H9 (cell line): ENCODE results near the gene KDM2A. TPM values are rescaled to one million over a fixed set of nuclear protein-coding genes. Genes with fewer than 3 reads are reported as not detected.

Experiments used
- DNase-seq: peaks from one replicate; pipeline ENCODE4 v3.0.0-alpha.2; 2017
- H2AFZ ChIP-seq: one replicate; pipeline ENCODE4 v1.6.1; 2013; ENCODE audit warnings: mild to moderate bottlenecking, low read length, control low read depth, moderate library complexity
- H2AK5ac ChIP-seq: 2 replicates; pipeline ENCODE4 v1.6.1; 2013; ENCODE audit warnings: low read length, control low read depth, mixed read lengths; ENCODE audit not compliant: insufficient read length
- H2BK120ac ChIP-seq: one replicate; pipeline ENCODE4 v1.6.1; 2013; ENCODE audit warnings: low read depth, mild to moderate bottlenecking, low read length, control low read depth, inconsistent platforms; ENCODE audit not compliant: poor library complexity, severe bottlenecking
- H2BK12ac ChIP-seq: 2 replicates; pipeline ENCODE4 v1.6.1; 2013; ENCODE audit warnings: low read length, control low read depth, mixed read lengths, low read depth; ENCODE audit not compliant: insufficient read length
- H2BK15ac ChIP-seq: 2 replicates; pipeline ENCODE4 v1.6.1; 2013; ENCODE audit warnings: low read depth, low read length, control low read depth
- H2BK20ac ChIP-seq: one replicate; pipeline ENCODE4 v1.6.1; 2013; ENCODE audit warnings: low read depth, mild to moderate bottlenecking, low read length, control low read depth, inconsistent platforms; ENCODE audit not compliant: poor library complexity, severe bottlenecking
- H2BK5ac ChIP-seq: 2 replicates; pipeline ENCODE4 v1.6.1; 2013; ENCODE audit warnings: low read length, control low read depth, mixed read lengths; ENCODE audit not compliant: insufficient read length
- H3K14ac ChIP-seq: 2 replicates; pipeline ENCODE4 v1.6.1; 2013; ENCODE audit warnings: low read length, control low read depth; ENCODE audit not compliant: insufficient read depth
- H3K18ac ChIP-seq: 2 replicates; pipeline ENCODE4 v1.6.1; 2013; ENCODE audit warnings: low read depth, mild to moderate bottlenecking, mixed read lengths, low read length, control low read depth; ENCODE audit not compliant: insufficient read length
- H3K23ac ChIP-seq: 2 replicates; pipeline ENCODE4 v1.6.1; 2013; ENCODE audit warnings: low read length, control low read depth, mixed read lengths, low read depth; ENCODE audit not compliant: insufficient read length
- H3K23me2 ChIP-seq: 2 replicates; pipeline ENCODE4 v1.6.1; 2013; ENCODE audit warnings: low read depth, mild to moderate bottlenecking, mixed read lengths, low read length, control low read depth; ENCODE audit not compliant: insufficient read length, poor library complexity, severe bottlenecking
- H3K27ac ChIP-seq: 2 replicates; pipeline ENCODE4 v1.5.1; 2013; ENCODE audit warnings: low read length, control low read depth, mixed read lengths, low read depth; ENCODE audit not compliant: insufficient read length
- H3K27me3 ChIP-seq: 2 replicates; pipeline ENCODE4 v1.6.1; 2013; ENCODE audit warnings: low read length, control low read depth, inconsistent platforms; ENCODE audit not compliant: insufficient read depth
- H3K4ac ChIP-seq: 2 replicates; pipeline ENCODE4 v1.6.1; 2013; ENCODE audit warnings: low read depth, mild to moderate bottlenecking, control low read depth, inconsistent platforms, low read length, moderate library complexity
- H3K4me1 ChIP-seq: 2 replicates; pipeline ENCODE4 v1.6.1; 2013; ENCODE audit warnings: low read length, control low read depth, inconsistent platforms; ENCODE audit not compliant: insufficient read depth
- H3K4me2 ChIP-seq: 2 replicates; pipeline ENCODE4 v1.6.1; 2013; ENCODE audit warnings: low read length, control low read depth, mixed read lengths; ENCODE audit not compliant: insufficient read length, insufficient read depth
- H3K56ac ChIP-seq: 2 replicates; pipeline ENCODE4 v1.6.1; 2013; ENCODE audit warnings: low read depth, mild to moderate bottlenecking, mixed read lengths, low read length, control low read depth; ENCODE audit not compliant: insufficient read length
- H3K79me1 ChIP-seq: 2 replicates; pipeline ENCODE4 v1.6.1; 2013; ENCODE audit warnings: low read depth, mild to moderate bottlenecking, moderate library complexity, low read length, control low read depth, inconsistent platforms; ENCODE audit not compliant: insufficient read depth, poor library complexity, severe bottlenecking
- H3K79me2 ChIP-seq: 2 replicates; pipeline ENCODE4 v1.6.1; 2013; ENCODE audit warnings: low read length, control low read depth, inconsistent platforms; ENCODE audit not compliant: insufficient read depth
- H3K9ac ChIP-seq: 2 replicates; pipeline ENCODE4 v1.6.1; 2013; ENCODE audit warnings: low read length, control low read depth, mixed read lengths; ENCODE audit not compliant: insufficient read length; ENCODE audit errors: extremely low read depth
- H3K9me3 ChIP-seq: one replicate; pipeline ENCODE4 v1.6.1; 2013; ENCODE audit warnings: low read depth, low read length, inconsistent platforms; ENCODE audit not compliant: control insufficient read depth
- H3T11ph ChIP-seq: one replicate; pipeline ENCODE4 v1.6.1; 2013; ENCODE audit warnings: mild to moderate bottlenecking, low read length, control low read depth, inconsistent platforms
- H4K20me1 ChIP-seq: one replicate; pipeline ENCODE4 v1.6.1; 2013; ENCODE audit not compliant: control insufficient read depth, insufficient read length, insufficient read depth
- H4K5ac ChIP-seq: 2 replicates; pipeline ENCODE4 v1.6.1; 2013; ENCODE audit warnings: low read depth, mild to moderate bottlenecking, mixed read lengths, low read length, control low read depth; ENCODE audit not compliant: insufficient read length
- H4K8ac ChIP-seq: replicated peaks from 2 replicates; pipeline ENCODE4 v1.6.1; 2013; ENCODE audit warnings: low read length, control low read depth, mixed read lengths, low read depth; ENCODE audit not compliant: insufficient read length
- H4K91ac ChIP-seq: 2 replicates; pipeline ENCODE4 v1.6.1; 2013; ENCODE audit warnings: low read depth, mild to moderate bottlenecking, moderate library complexity, mixed read lengths, low read length, control low read depth; ENCODE audit not compliant: insufficient read length
- H3K27ac Mint-ChIP-seq, 3 experiments: 2 replicates in 2 of 3; 3 replicates in 1 of 3; pipeline ENCODE4 v1.8.0; 2020 to 2021; ENCODE audit warnings: mixed read lengths in 3 of 3, mild to moderate bottlenecking in 1 of 3, moderate library complexity in 1 of 3
- H3K27me3 Mint-ChIP-seq: 2 replicates; pipeline ENCODE4 v1.8.0; 2021; ENCODE audit warnings: low read depth, mild to moderate bottlenecking, moderate library complexity, mixed read lengths
- H3K36me3 Mint-ChIP-seq, 3 experiments: 2 replicates in 2 of 3; 3 replicates in 1 of 3; pipeline ENCODE4 v1.8.0; 2020 to 2021; ENCODE audit warnings: low read depth in 3 of 3, mixed read lengths in 3 of 3; ENCODE audit not compliant: insufficient read depth in 1 of 3
- H3K4me1 Mint-ChIP-seq, 2 experiments: 2 replicates each; pipeline ENCODE4 v1.8.0; 2020; ENCODE audit warnings: mixed read lengths in 2 of 2
- H3K4me3 Mint-ChIP-seq, 2 experiments: 2 replicates in 1 of 2; 3 replicates in 1 of 2; pipeline ENCODE4 v1.8.0; 2020 to 2021; ENCODE audit warnings: mild to moderate bottlenecking in 2 of 2, mixed read lengths in 2 of 2, moderate library complexity in 1 of 2
- H3K9me3 Mint-ChIP-seq, 2 experiments: 2 replicates in 1 of 2; 3 replicates in 1 of 2; pipeline ENCODE4 v1.8.0; 2020; ENCODE audit warnings: mild to moderate bottlenecking in 2 of 2, mixed read lengths in 2 of 2, moderate library complexity in 1 of 2
- WGBS: extraction: QIAGEN DNeasy Blood & Tissue Kit; methylation state at CpG from one replicate; pipeline ENCODE4 v1.1.7; 2013; ENCODE audit warnings: missing lambda C conversion rate, low lambda C conversion rate, mixed read lengths; ENCODE audit not compliant: insufficient read length; ENCODE audit errors: extremely low coverage; 5-methylcytosine and 5-hydroxymethylcytosine counted together
- total RNA-seq: library from RNA; stranded (reverse); gene quantifications from 2 replicates; pipeline ENCODE4 v1.2.1, GENCODE V29; 2021
- TF ChIP-seq, protein P1 (sequence below): fragments of 200-600 bp; sonication (generic); conservative IDR thresholded peaks from 3 replicates; pipeline ENCODE4 v1.8.0; 2021; ENCODE audit warnings: antibody characterized with exemption, mild to moderate bottlenecking

The KDM2A gene
- total RNA-seq, 1 experiment from 2014 or later: 85.9 TPM

DNA sequence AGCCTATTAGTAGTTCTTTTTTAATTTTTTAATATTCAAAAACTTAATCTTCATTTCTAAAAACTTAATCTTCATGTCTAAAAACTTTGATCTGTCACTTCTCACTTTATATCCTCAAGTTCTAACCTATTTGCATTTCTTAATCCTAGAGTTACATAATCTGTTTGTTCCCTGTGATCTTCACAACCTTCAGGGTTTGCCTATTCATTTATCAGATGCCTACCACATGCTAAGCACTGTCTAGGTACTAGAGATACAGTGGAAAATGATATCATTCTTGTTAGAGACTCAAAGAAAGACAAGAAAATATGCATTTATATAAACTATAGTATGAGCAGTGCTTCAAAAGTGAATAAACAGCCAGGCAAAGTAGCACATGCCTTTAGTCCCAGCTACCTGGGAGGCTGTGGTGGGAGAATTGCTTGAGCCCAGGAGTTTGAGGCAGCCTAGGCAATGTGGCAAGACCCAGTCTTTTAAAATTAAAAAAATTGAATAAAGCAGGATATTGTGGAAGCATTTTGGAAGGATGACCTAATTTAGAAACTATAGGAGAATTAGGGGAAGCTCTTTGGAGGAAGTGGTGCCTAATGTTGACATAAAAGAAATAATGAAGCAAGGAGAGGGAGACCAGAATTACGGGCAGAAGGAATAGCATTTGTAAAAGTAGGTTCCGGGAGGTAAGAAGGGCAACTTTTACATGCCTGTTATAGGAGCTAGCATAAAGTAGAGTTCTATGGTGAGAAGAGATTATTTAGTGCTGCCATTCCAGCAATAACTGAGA, 92.8 kb downstream of the KDM2A start:
- H3K4me2 ChIP-seq: no peak overlapping the region
- no peaks in the 10 kb centered on the region for H3K9me3 ChIP-seq
- H4K91ac ChIP-seq: no peak overlapping the region
- no peaks in the 10 kb centered on the region for H3K79me2 ChIP-seq
- H3K9ac ChIP-seq: no peak overlapping the region
- Mint-ChIP-seq H3K9me3 (no peaks in the 10 kb centered on the region), H3K27me3 (no peaks in the 10 kb centered on the region), H3K4me1 (no peaks in the 10 kb centered on the region), H3K36me3 (peaks cover 23 to 64% (median 52%) of the 10 kb centered on the region in 3 experiments; a peak in 6 of 7 replicates), H3K27ac (no peak overlapping the region), H3K4me3 (no peak overlapping the region)
- TF ChIP-seq, protein P1, sequence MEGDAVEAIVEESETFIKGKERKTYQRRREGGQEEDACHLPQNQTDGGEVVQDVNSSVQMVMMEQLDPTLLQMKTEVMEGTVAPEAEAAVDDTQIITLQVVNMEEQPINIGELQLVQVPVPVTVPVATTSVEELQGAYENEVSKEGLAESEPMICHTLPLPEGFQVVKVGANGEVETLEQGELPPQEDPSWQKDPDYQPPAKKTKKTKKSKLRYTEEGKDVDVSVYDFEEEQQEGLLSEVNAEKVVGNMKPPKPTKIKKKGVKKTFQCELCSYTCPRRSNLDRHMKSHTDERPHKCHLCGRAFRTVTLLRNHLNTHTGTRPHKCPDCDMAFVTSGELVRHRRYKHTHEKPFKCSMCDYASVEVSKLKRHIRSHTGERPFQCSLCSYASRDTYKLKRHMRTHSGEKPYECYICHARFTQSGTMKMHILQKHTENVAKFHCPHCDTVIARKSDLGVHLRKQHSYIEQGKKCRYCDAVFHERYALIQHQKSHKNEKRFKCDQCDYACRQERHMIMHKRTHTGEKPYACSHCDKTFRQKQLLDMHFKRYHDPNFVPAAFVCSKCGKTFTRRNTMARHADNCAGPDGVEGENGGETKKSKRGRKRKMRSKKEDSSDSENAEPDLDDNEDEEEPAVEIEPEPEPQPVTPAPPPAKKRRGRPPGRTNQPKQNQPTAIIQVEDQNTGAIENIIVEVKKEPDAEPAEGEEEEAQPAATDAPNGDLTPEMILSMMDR: no peak
- no peak overlapping the region for H2AK5ac ChIP-seq
- H2BK15ac ChIP-seq: no peak overlapping the region
- no peak overlapping the region for H4K5ac ChIP-seq
- no peak overlapping the region for H3K14ac ChIP-seq
- no peak for DNase-seq
- no peak overlapping the region for H4K8ac ChIP-seq
- no peak overlapping the region for H3K4ac ChIP-seq
- no peak overlapping the region for H2AFZ ChIP-seq
- H3K27ac ChIP-seq: no peak overlapping the region
- no peak overlapping the region for H2BK120ac ChIP-seq
- H2BK5ac ChIP-seq: no peak overlapping the region
- H4K20me1 ChIP-seq: no peaks in the 10 kb centered on the region
- H3K23ac ChIP-seq: no peak overlapping the region
- no peak overlapping the region for H3K18ac ChIP-seq
- H3K4me1 ChIP-seq: no peaks in the 10 kb centered on the region
- no peak overlapping the region for H3T11ph ChIP-seq
- WGBS: no CpG with 5 or more reads among the region's 2 CpGs
- H2BK20ac ChIP-seq: no peak overlapping the region
- no peaks in the 10 kb centered on the region for H3K23me2 ChIP-seq
- no peaks in the 10 kb centered on the region for H3K27me3 ChIP-seq
- H3K79me1 ChIP-seq: no peaks in the 10 kb centered on the region
- H2BK12ac ChIP-seq: no peak overlapping the region
- H3K56ac ChIP-seq: no peak overlapping the region
